Thoracic aorta (tissue), 2 donors: ENCODE results near the gene MAEL. TPM values are rescaled to one million over a fixed set of nuclear protein-coding genes. Genes with fewer than 3 reads are reported as not detected.

Experiments used
- ATAC-seq: fragments of 150-250 bp; one replicate; pipeline ENCODE4 v1.8.0; 2017; ENCODE audit warnings: low read depth; ENCODE audit not compliant: insufficient number of reproducible peaks, low FRiP score
- DNase-seq: peaks from one replicate; pipeline ENCODE4 v3.0.0-alpha.2; 2020; ENCODE audit warnings: low spot score
- H3K27ac ChIP-seq, 2 donors: fragments of 200-600 bp; sonication (generic); 1 replicate in 1 of 2; 2 replicates in 1 of 2; pipeline ENCODE4 v1.5.1; 2016; ENCODE audit warnings: mild to moderate bottlenecking in 2 of 2, moderate library complexity in 2 of 2
- H3K27me3 ChIP-seq: fragments of 200-600 bp; sonication (generic); replicated peaks from 2 replicates; pipeline ENCODE4 v1.6.0; 2016; ENCODE audit warnings: mild to moderate bottlenecking; ENCODE audit not compliant: insufficient read depth
- H3K36me3 ChIP-seq: fragments of 200-600 bp; sonication (generic); one replicate; pipeline ENCODE4 v1.5.1; 2016
- H3K4me1 ChIP-seq, 2 donors: fragments of 200-600 bp; sonication (generic); 1 replicate in 1 of 2; 2 replicates in 1 of 2; pipeline versions ENCODE4 v1.5.1 to v1.6.0; 2016; ENCODE audit warnings: low read depth in 2 of 2, mild to moderate bottlenecking in 1 of 2; ENCODE audit not compliant: control insufficient read depth in 1 of 2
- H3K4me3 ChIP-seq: fragments of 200-600 bp; sonication (generic); 2 replicates; pipeline ENCODE4 v1.5.1; 2016; ENCODE audit warnings: mild to moderate bottlenecking
- H3K9me3 ChIP-seq: fragments of 200-600 bp; sonication (generic); 2 replicates; pipeline ENCODE4 v1.5.1; 2016
- total RNA-seq, 2 donors: library from RNA; depleted of rRNA; stranded (reverse); fragments of >200 nt; gene quantifications; one replicate each; pipeline versions ENCODE4 v1.1.0 to v1.2.3, GENCODE V29; 2016
- TF ChIP-seq, protein P1 (sequence below): fragments of 200-600 bp; sonication (generic); IDR thresholded peaks from one replicate; pipeline ENCODE4 v1.5.1; 2019; ENCODE audit warnings: antibody characterized with exemption

MAEL gene
- total RNA-seq, 2 donors from 2014 or later = not detected

DNA sequence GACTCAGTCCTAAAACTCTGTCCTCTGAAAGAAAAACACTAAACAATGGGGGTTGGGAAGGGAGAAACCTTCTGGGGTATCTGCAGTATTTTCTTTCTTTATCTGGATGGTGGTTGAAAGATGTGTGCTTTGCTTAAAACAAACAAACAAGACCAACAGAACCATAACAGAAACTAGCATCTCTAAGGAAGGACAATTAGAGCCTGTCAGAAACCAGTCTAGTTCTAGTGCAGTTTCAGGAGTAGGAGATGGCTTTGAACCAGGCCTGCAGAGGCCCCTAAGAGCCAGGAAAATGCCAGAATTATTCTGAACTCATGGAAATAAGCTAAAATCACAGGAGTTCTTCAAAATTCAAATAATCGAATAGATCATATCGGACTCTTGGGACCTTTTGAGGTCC, 32.2 kb upstream of the MAEL start:
- ATAC-seq (no peak), DNase-seq (no peak)
- TF ChIP-seq, protein P1, sequence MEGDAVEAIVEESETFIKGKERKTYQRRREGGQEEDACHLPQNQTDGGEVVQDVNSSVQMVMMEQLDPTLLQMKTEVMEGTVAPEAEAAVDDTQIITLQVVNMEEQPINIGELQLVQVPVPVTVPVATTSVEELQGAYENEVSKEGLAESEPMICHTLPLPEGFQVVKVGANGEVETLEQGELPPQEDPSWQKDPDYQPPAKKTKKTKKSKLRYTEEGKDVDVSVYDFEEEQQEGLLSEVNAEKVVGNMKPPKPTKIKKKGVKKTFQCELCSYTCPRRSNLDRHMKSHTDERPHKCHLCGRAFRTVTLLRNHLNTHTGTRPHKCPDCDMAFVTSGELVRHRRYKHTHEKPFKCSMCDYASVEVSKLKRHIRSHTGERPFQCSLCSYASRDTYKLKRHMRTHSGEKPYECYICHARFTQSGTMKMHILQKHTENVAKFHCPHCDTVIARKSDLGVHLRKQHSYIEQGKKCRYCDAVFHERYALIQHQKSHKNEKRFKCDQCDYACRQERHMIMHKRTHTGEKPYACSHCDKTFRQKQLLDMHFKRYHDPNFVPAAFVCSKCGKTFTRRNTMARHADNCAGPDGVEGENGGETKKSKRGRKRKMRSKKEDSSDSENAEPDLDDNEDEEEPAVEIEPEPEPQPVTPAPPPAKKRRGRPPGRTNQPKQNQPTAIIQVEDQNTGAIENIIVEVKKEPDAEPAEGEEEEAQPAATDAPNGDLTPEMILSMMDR = no peak
- Histone ChIP-seq H3K27ac (no peak overlapping the region), H3K36me3 (no peaks in the 10 kb centered on the region), H3K27me3 (no peaks in the 10 kb centered on the region), H3K4me3 (no peak overlapping the region), H3K9me3 (no peaks in the 10 kb centered on the region), H3K4me1 (peaks cover 0 to 6% of the 10 kb centered on the region in 2 donors)

DNA sequence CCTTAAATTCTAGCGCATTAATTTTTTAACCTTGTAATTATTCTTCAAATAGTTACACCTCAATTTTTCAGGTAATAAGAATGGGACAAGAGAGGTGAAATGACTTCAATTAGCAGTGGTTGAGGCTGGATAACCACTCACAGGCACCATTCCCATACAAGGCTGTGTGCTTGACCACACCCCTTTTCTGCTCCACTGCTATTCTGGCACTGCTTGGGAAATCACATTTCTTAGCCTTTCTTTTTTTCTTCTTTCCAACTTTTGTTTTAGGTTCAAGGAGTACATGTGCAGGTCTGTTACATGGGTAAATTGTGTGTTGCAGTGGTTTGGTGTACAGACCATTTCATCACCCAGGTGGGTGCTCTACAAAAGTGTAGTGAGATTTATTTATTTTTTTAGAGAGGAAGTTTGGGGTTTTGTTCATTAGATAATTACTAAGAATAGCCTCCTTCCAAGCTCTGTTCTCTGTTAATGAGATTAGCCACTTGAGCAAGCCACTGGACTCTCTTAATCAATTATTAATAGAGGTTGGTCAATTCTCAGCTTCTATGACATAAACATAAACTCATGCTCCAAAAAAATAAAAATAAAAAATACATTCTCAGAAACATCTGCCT, 28.1 kb upstream of the MAEL start:
- ATAC-seq (no peak), DNase-seq (no peak)
- Histone ChIP-seq H3K9me3 (no peaks in the 10 kb centered on the region), H3K36me3 (no peaks in the 10 kb centered on the region), H3K27me3 (no peaks in the 10 kb centered on the region), H3K27ac (no peak overlapping the region), H3K4me3 (no peak overlapping the region), H3K4me1 (no peaks in the 10 kb centered on the region)
- TF ChIP-seq, protein P1 = no peak

DNA sequence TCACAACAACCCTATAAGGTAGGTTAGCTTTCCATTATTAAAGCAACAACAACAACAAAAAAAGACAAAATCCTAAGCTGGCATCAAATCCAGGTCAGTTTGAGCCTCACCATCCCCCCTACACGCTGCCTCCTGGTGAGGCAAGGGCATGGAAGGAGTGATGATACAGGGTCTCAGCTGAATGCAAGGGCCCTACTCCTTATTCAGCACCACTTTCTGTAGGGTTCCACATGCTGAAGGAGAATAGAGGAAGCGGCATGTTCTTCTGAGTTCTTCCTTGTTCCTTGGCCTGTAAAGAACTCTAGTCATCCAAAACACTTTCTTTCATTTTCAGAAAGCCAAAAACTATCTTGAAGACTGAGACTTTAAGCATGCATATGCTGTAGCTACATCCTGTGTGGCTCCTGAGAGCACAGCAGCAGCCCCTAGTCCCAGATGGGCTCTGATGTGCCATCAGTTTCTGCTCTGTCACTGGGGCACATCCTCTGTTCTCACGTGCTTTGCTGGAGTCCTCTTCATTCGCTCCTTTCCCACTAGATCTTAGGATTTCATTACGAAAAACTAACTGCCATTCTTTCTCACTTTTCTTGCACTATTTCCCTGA, 19.9 kb upstream of the MAEL start:
- TF ChIP-seq, protein P1 = no peak
- Histone ChIP-seq H3K9me3 (no peaks in the 10 kb centered on the region), H3K4me1 (no peaks in the 10 kb centered on the region), H3K27me3 (no peaks in the 10 kb centered on the region), H3K4me3 (no peak overlapping the region), H3K27ac (no peak overlapping the region), H3K36me3 (no peaks in the 10 kb centered on the region)
- no peak for DNase-seq
- ATAC-seq = no peak

DNA sequence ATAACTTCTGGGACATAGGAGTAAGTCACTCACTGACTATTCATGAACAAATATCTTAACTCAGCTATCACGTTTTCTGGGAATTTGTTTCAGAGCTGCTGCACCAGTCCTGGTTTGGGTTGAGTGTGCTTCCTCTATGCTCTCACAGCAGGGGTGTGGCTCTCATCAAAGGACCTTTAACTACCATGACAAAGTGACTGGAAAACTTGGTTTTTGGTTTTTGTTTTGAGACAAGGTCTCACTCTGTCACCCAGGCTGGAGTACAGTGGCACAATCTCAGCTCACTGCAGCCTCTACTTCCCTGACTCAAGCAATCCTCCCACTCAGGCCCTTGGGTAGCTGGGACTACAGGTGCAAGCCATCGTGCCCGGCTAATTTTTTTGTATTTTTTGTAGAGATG, 17.8 kb upstream of the MAEL start:
- TF ChIP-seq, protein P1 = no peak
- ATAC-seq = no peak
- no peak overlapping the region for H3K4me3 ChIP-seq
- no peaks in the 10 kb centered on the region for H3K9me3 ChIP-seq
- H3K27me3 ChIP-seq = no peaks in the 10 kb centered on the region
- DNase-seq = no peak
- H3K4me1 ChIP-seq = peaks cover 3 to 8% of the 10 kb centered on the region in 2 donors
- H3K36me3 ChIP-seq = no peaks in the 10 kb centered on the region
- H3K27ac ChIP-seq = no peak overlapping the region

DNA sequence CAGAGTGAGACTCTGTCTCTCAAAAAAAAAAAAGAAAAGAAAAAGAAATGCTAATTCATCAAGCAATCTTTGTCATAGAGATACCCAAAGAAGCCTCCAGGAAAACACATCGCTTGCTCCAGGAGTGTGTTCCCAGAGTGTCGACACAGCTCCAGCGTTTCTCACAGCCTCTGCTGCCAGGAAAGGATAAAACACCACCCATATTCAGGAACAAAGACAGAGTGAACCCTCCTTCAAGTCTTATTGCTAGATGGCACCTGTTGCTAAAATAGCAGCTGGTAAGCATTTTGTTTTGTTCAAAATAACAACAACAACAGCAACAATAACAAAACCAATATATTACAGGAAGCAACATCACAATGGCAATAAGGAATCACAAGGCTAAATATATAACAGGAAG, 16.9 kb upstream of the MAEL start:
- TF ChIP-seq, protein P1 = no peak
- no peak for DNase-seq
- no peak for ATAC-seq
- Histone ChIP-seq H3K36me3 (no peaks in the 10 kb centered on the region), H3K4me1 (peaks cover 3 to 8% of the 10 kb centered on the region in 2 donors), H3K4me3 (no peak overlapping the region), H3K27ac (no peak overlapping the region), H3K27me3 (no peaks in the 10 kb centered on the region), H3K9me3 (no peaks in the 10 kb centered on the region)
